Activated CD4-positive, alpha-beta T cell treated with anti-CD3 and anti-CD28 coated beads, Interleukin-2, amount 50 U/mL, for 16 hours (primary cell): ENCODE results near the gene ARAF.
"Not testable (repeated sequence)": the region's sequence is repeated elsewhere in the genome, so short reads cannot be mapped to it uniquely, and the experiment has no call there.

Experiments used
- DNase-seq: peaks from one replicate; pipeline ENCODE4 v3.0.0-alpha.2; 2020

ARAF gene

GRCh38 chrX:47587091-47587891, 26.3 kb downstream of the ARAF start:
- DNase-seq: no peak

GRCh38 chrX:47587906-47588735, 27.1 kb downstream of the ARAF start:
- no peak for DNase-seq

- DNase-seq: no peak
Observed at GRCh38 chrX:47590984-47591383, 30.0 kb downstream of the ARAF start.

GRCh38 chrX:47593522-47593921, 32.5 kb downstream of the ARAF start:
- no peak for DNase-seq

GRCh38 chrX:47595716-47596251, 34.8 kb downstream of the ARAF start:
- DNase-seq: no peak

GRCh38 chrX:47596256-47596655, 35.3 kb downstream of the ARAF start:
- no peak for DNase-seq

GRCh38 chrX:47597222-47597621, 36.2 kb downstream of the ARAF start:
- DNase-seq: no peak

- not testable (repeated sequence) for DNase-seq
Observed at GRCh38 chrX:47603125-47603524, 42.1 kb downstream of the ARAF start.

GRCh38 chrX:47605024-47605423, 44.0 kb downstream of the ARAF start:
- DNase-seq: no peak

GRCh38 chrX:47607091-47607490, 46.1 kb downstream of the ARAF start:
- no peak for DNase-seq

- no peak for DNase-seq
Observed at GRCh38 chrX:47608130-47608810, 47.3 kb downstream of the ARAF start.

- DNase-seq: no peak
Observed at GRCh38 chrX:47610511-47610910, 49.5 kb downstream of the ARAF start.

- no peak for DNase-seq
Observed at GRCh38 chrX:47611489-47611888, 50.5 kb downstream of the ARAF start.

GRCh38 chrX:47611926-47612325, 50.9 kb downstream of the ARAF start:
- no peak for DNase-seq

GRCh38 chrX:47612418-47612817, 51.4 kb downstream of the ARAF start:
- DNase-seq: no peak

GRCh38 chrX:47613082-47613481, 52.1 kb downstream of the ARAF start:
- DNase-seq: no peak

GRCh38 chrX:47614618-47615017, 53.6 kb downstream of the ARAF start:
- no peak for DNase-seq

GRCh38 chrX:47618923-47619485, 58.0 kb downstream of the ARAF start:
- no peak for DNase-seq

GRCh38 chrX:47619486-47620302, 58.7 kb downstream of the ARAF start, which contains the start of gene SYN1:
Gene SYN1, minus strand, starts transcription at chrX:47619857. Its CDS starts 129 bp downstream, at chrX:47619728.
- DNase-seq: peak; percentile 71

- no peak for DNase-seq
Observed at GRCh38 chrX:47620303-47620685, 59.3 kb downstream of the ARAF start.
